Epithelial cell of alveolus of lung (primary cell): ENCODE data around the gene CTAGE6. TPM values are rescaled to one million over a fixed set of nuclear protein-coding genes. Genes with fewer than 3 reads are reported as not detected.

Source experiments
- total RNA-seq: library from RNA; depleted of rRNA; stranded (reverse); fragments of >200 nt; gene quantifications from 2 replicates; pipeline ENCODE4 v1.2.1, GENCODE V29; 2015

Gene CTAGE6
- under 0.01 TPM in 1 of 2 replicates, not detected in the other for total RNA-seq

GRCh38 chr7:143757596-143757995 is at the start of gene CTAGE6:
Gene CTAGE6 (minus strand): TSS chr7:143757696. CDS start chr7:143757658, 38 bp downstream.

Other genes with a start within 250 kb of the CTAGE6 start
- 0.13 and 0.64 TPM in 2 replicates for gene CTAGE15, start 185.9 kb downstream of the CTAGE6 start, total RNA-seq
- 1.7 and 7.6 TPM in 2 replicates for gene TCAF2, start 136.7 kb downstream of the CTAGE6 start, total RNA-seq
- gene TCAF1, start 144.5 kb upstream of the CTAGE6 start, total RNA-seq = 56.9 and 147 TPM in 2 replicates
- gene OR2F2, start 177.5 kb upstream of the CTAGE6 start, total RNA-seq = not detected in 2 replicates
- gene OR2F1, start 197.1 kb upstream of the CTAGE6 start, total RNA-seq = not detected in 2 replicates
- gene OR6B1, start 242.6 kb upstream of the CTAGE6 start, total RNA-seq = not detected in 2 replicates